CD1c-positive myeloid dendritic cell (primary cell): Measurements from ENCODE around the gene NCAN.
"Not testable (repeated sequence)": the region's sequence is repeated elsewhere in the genome, so short reads cannot be mapped to it uniquely, and the experiment has no call there.

ENCODE experiments used
- DNase-seq: peaks from one replicate; pipeline ENCODE4 v3.0.0-alpha.2; 2016; ENCODE audit errors: extremely low spot score

The NCAN gene

DNA sequence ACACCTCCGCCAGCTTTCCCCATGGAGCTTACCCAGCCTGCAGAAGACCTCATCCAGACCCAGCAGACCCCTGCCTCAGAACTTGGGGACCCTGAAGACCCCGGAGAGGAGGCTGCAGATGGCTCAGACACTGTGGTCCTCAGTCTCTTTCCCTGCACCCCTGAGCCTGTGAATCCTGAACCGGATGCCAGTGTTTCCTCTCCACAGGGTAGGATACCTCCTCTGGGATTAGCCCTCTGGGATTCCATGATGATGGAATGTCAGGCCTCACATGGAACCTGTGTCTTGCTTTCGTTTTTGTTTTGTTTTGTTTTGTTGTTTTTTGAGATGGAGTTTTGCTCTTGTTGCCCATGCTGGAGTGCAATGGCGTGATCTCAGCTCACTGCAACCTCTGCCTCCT, 17.8 kb upstream of the NCAN start:
- DNase-seq: no peak

DNA sequence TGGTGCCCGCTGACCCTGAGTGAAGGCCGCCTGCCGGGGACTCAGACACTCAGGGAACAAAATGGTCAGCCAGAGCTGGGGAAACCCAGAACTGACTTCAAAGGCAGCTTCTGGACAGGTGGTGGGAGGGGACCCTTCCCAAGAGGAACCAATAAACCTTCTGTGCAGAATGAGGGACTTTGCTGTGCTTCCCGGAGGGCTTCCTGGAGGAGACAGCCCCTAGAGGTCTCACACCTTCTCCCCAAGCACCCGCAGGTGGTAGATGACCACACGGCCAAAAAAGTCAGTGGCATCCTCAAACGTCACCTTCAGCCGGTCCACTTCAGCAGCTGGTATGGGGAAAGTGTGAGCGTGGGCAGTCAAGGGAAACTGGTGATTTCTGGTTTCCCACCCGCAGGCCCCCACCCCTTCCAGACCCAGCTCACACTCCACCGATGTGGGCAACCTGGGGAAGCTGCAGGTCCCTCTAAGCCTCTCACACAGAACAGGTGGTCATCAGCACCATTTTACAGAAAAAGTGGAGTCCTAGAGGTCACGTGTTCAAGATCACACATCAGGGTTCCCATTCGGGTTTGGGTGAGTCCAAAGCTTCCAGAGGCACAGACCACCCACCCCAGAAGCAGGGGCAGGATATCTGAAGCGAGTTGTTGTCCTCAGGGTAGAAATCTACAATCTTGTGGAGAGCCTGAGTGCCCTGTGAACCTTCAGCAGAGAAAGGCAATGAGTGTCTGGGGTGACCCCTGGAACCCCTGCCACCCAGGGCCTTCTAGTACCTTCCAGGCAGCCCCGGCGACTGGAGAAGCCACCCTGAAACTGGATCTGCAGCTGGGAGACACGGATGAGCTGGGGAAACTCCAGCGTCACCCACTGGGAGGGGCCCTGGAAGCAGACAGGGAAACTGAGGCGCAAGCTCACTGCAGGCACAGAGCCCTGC, 9.8 kb upstream of the NCAN start:
- no peak for DNase-seq

DNA sequence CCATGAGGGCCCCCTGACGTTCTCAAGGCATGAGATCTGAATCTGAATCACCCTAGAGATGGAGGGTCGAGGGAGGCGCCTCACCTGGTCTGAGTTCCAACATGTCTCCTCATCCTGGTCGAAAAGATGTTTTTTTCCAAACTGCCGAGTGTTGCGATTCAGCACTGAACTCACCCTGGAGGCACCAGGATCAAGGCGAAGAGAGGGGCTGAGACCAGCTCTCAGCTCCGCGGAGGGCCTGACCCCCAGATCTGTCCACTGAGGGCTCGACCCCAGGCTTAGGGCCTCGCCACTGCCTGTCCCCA, 9.1 kb upstream of the NCAN start:
- no peak for DNase-seq

DNA sequence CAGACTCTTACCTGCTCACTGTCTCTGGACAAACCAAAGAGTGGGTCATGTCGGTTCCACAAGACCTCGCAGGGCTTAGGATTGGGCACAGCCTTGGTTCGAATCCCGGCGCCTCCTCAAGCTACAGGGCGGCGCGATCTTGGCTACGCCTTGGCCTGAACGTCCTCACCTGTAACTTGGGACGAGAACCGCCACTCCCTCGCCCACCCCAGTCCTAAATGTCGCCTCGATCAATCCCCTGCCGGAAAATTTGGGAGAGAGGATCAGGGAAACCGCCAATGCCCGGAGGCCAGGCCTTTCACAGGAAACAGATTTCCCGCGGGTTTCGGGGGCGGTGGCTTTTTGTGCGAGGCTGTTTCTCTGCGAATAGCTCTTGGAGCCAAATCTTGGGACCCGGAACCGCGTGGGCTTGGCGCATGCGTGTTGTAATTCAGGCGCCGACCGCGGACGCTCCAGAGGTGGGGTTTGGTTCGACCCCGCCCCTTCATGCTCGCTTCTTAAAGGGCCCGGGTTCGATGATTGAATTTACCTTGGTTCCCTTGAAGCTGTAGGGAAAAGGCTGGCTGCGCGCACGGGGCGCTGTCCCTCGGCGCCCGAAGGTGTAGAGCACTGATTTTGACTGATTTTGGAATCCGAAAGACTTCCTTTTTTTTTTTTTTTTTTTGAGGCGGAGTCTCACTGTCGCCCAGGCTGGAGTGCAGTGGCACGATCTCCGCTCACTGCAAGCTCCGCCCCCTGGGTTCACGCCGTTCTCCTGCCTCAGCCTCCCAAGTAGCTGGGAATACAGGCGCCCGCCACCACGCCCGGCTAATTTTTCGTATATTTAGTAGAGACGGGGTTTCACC, 8.5 kb upstream of the NCAN start, which contains the start of gene NR2C2AP:
TSS of gene NR2C2AP (minus strand) at position 403 of the 845 bp plus-strand sequence. CDS start at position 49, 354 bp downstream.
- peak; percentile 96 for DNase-seq

DNA sequence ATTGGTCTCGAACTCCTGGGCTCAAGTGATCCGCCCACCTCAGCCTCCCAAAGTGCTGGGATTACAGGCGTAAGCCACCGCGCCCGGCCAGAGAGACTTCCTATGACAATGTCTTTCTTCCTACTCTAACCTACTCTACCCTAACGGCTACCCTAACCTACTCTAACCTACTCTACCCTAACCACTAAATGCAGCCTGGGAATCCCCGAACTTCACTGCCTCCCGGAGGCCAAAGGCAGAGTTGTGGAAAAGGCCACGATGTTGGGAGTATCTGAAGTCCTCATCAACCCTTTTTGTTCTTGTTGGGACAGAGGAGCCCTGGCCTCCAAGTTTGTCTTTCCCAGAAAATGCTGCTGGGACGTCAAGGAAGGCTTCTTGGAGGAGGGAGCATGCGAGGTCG, 7.6 kb upstream of the NCAN start:
- DNase-seq: no peak

DNA sequence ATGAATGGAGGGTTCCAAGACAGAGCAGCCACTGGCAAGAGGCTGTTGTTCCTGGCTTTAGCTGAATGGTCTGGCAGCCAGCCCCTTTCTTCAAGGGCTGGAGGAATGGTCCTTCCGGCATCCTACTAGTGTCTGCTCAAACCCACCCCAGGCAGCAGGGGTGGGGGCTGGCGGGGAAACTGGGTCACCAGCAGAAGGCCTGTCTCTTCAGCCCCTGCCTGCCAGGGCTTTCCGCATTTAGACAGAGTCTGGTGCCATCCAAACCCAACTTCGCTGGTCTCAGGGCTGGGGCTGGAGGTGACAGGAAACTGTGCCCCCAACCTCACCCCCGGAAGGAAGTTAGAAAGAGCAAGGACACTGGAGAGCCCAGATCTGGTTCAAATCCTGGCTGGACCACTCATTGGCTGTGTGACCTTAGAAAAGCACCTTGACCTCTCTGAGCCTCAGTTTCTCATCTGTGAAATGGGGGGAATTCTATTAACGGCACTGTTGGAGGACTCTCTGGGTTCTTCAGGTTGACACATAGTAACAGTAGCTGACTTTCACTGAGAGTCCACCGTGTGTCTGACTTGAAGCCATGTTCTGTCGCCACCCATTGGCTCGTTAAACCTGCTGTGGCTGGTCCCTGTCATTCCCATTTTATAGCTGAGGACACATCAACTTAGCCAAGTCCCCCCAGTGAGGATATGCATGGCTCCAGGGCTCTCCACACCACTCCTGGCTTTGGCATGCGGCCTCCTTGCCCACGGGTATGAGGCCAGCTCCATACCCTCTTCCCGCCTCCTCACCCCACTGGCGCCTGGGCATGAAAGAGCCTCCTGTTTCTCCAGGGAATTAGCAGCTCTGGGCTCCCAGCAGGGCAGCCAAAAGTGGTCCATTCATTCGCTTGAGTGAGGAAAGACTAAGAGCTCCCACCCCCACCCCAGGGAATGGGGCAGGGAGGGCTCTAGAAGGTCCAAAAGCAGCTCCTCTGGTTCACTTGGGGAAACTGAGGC, 6.0 kb upstream of the NCAN start:
- no peak for DNase-seq

DNA sequence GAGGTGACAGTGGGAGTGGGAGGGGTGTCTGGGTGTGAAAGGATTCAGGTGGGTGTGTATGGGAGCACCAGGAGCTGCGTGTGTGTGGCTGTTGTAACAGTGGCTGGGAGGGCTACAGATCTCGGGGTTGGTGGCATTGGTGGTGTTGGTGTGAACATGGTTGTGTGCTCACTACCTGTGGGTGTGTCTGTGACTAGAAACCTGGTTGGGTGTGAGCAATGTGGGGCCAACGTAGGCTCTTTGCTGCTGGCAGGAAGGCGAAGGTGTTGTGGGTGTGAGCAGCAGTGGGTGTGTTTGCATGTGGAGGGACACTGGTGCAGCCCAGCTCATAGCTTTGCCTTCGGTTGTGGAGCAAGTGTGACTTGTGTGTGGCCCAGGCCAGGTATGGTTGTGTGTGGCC, 4.8 kb upstream of the NCAN start:
- DNase-seq: no peak

DNA sequence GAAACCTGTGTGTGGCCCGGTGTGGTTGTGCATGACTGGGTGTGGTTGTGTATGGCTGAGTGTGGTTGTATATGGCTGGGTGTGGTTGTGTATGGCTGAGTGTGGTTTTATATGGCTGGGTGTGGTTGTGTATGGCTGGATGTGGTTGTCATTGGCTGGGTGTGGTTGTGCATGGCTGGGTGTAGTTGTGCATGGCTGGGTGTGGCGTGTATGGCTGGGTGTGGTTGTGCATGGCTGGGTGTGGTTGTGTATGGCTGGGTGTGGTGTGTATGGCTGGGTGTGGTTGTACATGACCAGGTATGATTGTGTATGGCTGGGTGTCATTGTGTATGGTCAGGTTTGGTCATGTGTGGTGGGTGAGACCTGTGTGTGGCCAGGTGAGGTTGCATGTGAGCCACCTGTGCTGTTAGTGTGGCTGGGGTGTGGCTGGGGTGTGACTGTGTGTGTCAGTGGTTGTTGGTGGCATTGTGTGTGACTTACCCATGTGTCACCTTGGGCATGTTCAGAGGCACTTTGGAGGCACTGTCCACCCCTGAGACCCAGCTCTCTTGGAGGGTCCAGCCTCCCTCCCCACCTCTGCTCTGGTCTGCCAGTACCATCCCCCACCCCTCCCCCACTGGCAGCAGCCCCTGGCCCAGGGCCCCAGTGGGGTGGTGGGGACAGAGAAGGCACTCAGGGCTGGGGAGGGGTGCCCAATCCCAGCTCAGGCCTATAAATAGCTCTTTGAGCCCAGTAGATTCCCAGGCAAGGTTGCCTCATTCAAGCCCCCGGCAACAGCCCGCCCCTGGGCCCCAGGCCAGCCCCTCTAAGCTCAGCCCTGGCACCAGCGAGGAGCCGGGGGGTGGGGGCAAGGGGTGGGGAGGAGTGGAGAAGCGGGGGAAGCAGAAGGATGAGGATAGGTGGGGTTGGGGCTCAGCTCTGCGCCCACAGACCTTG, 3.9 kb upstream of the NCAN start:
- no peak for DNase-seq

DNA sequence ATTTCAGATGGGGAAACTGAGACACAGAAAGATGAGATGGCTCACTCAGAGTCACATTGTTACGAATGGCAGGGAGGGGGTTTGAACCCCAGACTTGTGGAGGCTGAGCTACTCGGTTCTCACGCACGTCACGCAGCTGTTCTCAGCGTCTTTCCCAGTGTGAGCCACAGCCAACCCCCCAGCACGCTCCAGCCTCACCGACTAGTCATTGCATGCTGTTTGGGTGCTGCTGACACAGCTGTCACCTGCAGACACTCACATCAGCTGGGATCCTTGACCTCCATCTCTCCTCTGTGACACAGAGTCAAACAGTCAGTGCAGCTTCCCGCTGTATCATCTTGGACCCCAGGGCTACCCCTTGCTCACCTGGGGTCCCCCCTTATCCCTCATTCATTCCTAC, 2.4 kb upstream of the NCAN start:
- DNase-seq: no peak

DNA sequence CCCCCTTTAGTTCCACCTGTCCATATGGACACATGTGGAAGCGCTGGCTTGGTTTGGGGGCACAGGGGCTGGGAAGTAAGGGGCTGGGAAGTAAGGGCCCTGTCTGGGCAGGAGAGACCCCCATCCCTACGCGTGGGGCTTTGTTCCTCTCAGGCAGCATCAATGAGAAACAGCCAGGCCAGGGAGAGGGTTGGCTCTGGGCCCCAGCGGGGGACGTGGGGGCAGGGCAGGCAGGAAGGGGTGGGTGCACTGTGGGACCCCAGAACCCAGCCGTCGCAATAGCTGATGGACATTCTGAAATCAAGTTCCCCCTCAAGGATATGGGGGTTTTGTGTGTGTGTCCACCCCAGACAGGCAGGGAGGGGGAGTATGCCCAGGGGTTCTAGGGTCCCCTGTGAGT, 1.2 kb downstream of the NCAN start:
- DNase-seq: no peak

DNA sequence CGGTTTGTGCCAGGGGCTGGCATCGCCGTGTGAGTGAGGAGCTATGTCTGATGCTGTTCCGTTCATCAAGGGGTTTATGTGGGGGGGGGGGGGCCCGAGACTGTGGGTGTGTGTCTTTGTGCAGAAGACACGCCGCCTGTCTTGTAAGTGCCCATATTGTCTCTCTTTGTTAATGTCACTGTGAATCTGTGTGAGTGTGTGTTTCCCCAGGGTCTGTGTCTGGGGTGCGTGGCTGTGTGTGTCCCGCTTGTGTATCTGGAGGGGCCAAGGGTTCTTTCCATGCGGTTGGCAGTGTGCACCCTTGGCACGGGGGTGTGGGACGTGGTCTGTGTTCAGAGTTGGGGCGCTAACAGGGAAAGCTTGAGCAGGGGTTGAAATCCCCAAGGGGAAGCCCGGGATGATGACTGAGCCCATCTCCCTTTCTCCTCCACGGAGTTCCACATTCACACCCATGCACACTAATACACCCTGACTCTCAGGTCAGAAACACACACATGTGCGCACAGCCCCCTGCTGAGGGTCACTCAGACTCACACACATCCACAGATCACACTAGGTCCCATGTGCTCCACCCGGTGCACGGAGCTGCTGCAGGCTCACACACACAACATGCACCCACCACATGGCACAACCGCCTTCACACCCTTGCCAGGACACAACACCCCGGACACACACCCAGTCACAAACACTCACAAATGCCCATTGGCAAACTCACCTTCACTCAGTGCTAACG, 1.8 kb downstream of the NCAN start:
- no peak for DNase-seq

DNA sequence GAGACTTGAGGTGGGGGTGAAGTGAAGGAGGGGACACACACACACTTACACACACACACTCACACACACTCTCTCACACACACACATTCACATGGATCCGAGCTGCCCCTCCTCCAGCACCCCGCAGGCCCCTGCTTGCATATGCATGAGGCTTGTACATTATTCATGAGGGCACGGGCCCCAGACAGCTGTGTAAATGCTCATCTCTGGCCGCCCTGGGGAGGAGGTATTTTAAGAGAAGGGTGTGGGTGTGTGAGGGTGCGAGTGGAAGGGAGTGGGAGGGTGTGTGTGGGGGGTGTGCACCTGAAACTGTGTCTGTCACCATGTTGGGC, 2.4 kb downstream of the NCAN start:
- DNase-seq: no peak

DNA sequence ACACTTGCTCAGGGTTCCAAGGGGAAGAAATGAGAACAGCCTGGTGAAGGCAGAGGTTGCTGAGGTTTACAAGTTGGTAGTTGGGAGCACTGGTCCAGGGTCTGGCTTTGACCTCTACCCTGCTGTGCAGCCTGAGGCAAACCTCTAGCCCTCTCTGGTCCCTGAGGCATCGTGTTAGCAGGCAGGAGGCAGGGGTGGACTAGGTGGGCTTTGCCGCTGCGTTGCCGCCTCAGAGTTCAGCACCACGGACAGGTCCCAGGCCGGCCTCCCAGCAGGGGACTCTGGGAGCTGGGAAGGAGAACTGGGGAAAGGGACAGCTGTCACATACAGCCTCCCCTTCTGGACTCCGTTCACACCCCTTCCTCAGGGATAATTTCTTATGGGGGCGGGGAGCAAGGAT, 3.1 kb downstream of the NCAN start:
- peak; percentile 40 for DNase-seq

DNA sequence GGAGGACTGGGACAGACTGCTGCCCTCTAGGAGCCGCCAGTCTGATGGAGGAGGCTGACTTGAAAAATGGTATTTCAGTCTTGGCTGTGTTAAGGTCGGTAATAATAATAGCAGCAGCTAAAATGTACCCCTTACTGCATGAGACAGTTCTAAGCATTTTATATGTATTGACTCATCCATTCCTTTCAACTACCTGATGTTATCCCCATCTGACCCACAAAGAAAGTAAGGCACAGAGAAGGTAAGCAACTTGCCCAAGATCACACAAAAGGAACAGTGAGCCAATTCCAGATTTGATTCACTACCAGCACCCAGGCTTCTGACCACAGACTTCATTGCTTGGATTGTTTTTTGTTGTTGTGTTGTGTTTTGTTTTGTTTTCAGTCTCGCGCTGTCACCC, 4.0 kb downstream of the NCAN start:
- DNase-seq: no peak

DNA sequence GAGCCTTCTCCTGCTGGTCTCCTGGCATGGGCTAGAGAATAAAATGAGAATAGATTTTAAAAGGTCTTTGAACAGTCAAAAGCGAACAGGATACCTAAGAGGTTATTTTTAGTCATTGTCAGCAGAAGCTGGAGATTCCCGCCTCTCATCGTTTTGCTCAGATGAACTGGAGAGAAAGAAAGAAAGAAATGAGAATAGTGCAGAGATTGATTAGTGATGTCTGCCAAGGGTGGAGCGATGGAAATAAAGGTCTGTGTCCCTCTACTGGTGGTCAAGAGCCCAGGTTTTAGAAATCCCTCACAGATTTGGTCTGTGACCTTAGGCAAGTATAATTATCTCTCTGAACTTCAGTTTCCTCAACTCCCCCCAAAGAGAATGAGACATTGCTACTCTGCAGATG, 5.3 kb downstream of the NCAN start:
- DNase-seq: peak; percentile 3

DNA sequence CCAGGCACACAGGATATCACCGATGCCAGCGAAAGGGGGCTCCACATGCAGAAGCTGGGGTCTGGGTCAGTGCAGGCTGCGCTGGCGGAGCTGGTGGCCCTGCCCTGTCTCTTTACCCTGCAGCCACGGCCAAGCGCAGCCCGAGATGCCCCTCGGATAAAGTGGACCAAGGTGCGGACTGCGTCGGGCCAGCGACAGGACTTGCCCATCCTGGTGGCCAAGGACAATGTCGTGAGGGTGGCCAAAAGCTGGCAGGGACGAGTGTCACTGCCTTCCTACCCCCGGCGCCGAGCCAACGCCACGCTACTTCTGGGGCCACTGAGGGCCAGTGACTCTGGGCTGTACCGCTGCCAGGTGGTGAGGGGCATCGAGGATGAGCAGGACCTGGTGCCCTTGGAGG, 7.2 kb downstream of the NCAN start:
- no peak for DNase-seq

DNA sequence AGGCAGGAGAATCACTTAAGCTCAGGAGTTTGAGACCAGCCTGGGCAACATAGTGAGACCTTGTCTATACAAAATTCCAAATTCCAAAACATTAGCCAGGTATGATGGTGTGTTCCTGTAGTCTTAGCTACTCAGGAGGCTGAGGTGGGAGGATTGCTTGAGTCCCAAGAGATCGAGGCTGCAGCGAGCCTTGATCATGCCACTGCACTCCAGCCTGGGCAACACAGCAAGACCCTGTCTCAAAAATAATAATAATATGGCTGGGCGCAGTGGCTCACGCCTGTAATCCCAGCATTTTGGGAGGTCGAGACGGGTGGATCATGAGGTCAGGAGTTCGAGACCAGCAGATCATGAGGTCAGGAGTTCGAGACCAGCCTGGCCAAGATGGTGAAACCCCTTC, 9.2 kb downstream of the NCAN start:
- DNase-seq: not testable (repeated sequence)

DNA sequence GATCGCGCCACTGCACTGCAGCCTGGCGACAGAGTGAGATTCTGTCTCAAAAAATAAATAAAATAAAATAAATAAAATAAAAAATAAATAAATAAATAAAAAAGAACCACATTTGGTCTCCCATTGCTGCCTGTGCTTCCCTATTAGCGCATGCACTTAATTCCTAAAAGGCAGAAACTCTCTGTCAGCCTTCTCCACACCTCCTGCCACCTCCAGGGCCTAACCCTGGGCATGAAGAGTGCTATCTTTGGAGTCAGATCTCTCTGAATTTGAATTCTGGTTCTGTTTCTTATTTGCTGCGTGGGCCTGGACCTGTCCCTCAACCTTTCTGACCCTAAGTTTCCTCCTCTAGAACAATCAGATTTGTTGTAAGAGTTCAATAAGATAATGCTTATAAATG, 11.3 kb downstream of the NCAN start:
- no peak for DNase-seq

DNA sequence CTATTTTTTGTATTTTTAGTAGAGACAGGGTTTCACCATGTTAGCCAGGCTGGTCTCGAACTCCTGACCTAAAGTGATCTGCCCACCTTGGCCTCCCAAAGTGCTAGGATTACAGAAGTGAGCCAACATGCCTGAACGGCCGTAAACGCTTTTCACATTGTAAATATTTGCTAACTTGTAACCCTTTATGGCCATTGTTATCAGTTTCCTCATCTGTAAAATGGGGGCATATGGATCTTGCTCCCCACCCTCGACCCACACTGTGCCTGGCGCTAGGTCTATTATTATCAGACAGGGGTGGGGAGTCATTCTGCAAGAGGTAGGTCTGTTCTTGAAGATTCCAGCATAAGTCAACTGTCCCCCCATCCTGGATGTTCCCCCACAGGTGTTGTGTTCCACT, 11.9 kb downstream of the NCAN start:
- no peak for DNase-seq
